Measurements from ENCODE around the gene KCTD10.

The KCTD10 gene

DNA sequence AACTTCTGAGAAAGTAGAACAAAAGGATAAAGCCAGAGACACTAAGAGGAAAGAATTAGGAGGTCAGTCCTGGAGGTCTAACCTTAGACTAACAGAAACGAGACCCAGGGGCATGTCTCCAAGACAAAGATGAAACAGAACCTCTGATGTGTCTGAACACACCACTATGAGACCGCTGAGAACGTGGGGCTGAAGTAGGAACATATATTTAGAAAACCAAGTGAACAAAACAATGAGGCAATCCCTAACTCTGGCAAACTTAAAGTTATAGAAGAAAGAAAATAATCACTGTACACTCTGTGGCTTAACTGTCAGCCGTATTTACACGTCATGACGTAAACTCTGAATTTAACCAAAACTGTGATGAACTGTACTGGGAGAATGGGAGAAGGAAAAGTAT is 17.9 kb downstream of the KCTD10 start:
- POLR2A ChIA-PET (ENCODE audit: low non-redundant PET), result no interaction called here
- TF ChIP-seq, protein P1, sequence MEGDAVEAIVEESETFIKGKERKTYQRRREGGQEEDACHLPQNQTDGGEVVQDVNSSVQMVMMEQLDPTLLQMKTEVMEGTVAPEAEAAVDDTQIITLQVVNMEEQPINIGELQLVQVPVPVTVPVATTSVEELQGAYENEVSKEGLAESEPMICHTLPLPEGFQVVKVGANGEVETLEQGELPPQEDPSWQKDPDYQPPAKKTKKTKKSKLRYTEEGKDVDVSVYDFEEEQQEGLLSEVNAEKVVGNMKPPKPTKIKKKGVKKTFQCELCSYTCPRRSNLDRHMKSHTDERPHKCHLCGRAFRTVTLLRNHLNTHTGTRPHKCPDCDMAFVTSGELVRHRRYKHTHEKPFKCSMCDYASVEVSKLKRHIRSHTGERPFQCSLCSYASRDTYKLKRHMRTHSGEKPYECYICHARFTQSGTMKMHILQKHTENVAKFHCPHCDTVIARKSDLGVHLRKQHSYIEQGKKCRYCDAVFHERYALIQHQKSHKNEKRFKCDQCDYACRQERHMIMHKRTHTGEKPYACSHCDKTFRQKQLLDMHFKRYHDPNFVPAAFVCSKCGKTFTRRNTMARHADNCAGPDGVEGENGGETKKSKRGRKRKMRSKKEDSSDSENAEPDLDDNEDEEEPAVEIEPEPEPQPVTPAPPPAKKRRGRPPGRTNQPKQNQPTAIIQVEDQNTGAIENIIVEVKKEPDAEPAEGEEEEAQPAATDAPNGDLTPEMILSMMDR (conservative IDR thresholded peaks at IDR 0.05; ENCODE audit: low read depth), result no peak
- CTCF ChIA-PET, result interaction anchor here (0.6 kb wide), 1 partner anchor 526 kb away, joined by 3 read pairs; no protein-coding TSS in a partner anchor
- no peak for DNase-seq (ENCODE audit: low spot score)
- H3K27ac ChIP-seq, result no peak overlapping the region

DNA sequence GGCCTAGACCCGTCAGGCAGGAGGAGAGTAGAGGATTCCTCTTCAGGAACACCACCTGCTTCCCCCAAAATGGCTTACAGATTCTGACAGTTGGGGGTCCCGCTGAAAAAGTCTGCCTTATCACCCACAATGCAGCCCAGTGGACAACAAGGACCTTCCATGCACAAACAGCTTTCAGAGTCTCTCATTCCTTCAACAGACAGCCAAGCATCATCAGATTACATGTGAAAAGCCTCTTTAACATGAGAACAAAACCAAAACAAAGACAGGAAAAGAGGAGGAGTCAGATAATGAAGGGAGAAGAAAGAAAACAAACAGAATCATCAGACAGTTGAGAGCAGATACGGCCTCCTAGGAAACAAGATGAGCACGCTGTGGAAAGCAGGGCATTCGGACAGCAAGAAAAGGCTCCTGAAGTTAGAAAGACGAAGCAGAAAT is 18.3 kb downstream of the KCTD10 start:
- CTCF ChIA-PET, result interaction anchor here (0.6 kb wide), 1 partner anchor 526 kb away, joined by 3 read pairs; no protein-coding TSS in a partner anchor
- no peak for DNase-seq (ENCODE audit: low spot score)
- H3K27ac ChIP-seq, result no peak overlapping the region
- TF ChIP-seq, protein P1 (conservative IDR thresholded peaks at IDR 0.05; ENCODE audit: low read depth), result no peak
- POLR2A ChIA-PET (ENCODE audit: low non-redundant PET), result no interaction called here

DNA sequence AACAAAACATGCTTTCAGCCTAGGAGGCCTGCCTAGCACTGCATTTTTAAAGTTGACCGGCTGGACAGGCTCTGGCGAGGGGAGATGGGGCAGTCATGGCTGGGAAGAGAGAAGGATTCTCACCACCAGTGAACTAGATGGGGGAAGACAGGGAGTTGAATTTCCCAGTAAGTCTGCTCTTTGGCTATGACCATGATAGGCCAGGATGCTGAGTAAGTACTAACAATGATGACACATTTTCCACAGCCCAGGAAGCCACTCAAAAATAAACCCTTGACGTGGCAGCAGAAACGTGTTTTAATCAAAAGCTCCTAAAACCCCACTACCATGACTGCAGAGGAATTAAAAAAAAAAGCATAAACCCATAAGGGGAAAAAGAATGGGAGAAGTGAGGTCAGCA is 19.0 kb downstream of the KCTD10 start:
- H3K27ac ChIP-seq, result no peak overlapping the region
- TF ChIP-seq, protein P1 (conservative IDR thresholded peaks at IDR 0.05; ENCODE audit: low read depth), result no peak
- ChIA-PET CTCF (no interaction called here), POLR2A (ENCODE audit: low non-redundant PET) (no interaction called here)
- DNase-seq (ENCODE audit: low spot score), result no peak

DNA sequence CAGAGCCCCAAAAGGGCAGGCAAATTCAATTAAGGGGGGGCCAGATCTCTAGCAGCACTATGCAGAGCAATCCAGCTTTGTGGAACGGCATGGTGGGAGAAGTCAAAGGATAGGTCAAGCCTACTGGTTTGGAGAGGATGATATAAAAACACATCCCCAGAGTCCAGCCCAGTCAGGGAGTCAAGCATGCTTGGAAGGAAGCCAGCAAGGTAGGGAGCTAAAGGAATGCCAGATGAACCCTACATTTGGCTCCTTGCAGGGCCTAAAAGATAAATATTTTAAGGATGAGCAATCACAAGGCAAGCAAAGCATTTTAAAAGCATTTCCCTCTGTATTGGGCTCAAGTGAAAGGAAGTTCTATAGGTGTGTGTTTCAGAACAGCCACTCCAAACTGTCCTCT is 21.4 kb downstream of the KCTD10 start:
- TF ChIP-seq, protein P1 (conservative IDR thresholded peaks at IDR 0.05; ENCODE audit: low read depth), result no peak
- CTCF ChIA-PET, result interaction anchor here (0.7 to 1.4 kb wide), 2 partner anchors 27 to 566 kb away, joined by 3 to 4 read pairs; no protein-coding TSS in a partner anchor
- POLR2A ChIA-PET (ENCODE audit: low non-redundant PET), result no interaction called here
- DNase-seq (ENCODE audit: low spot score), result no peak
- H3K27ac ChIP-seq, result no peak overlapping the region

DNA sequence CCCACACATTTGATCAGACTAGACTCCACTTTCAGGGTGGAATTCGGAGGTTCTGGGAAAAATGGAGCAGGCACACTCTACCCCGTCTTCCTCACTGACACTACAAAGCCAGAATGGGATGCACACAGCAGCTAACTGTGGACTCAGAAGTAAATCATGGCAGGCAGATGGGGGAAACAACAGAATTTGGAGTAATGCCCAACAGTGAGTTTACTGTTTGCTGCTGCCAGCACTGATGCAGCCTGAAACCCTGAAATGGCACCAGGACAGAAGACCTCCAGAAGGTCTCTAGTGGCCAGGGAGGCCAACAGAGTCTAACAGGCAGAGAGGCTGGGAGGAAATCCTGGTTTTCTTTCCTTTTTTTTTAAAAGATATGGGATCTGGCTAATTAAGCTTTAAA is 24.6 kb downstream of the KCTD10 start:
- DNase-seq (ENCODE audit: low spot score), result no peak
- no peak overlapping the region for H3K27ac ChIP-seq
- POLR2A ChIA-PET (ENCODE audit: low non-redundant PET), result interaction anchor here (0.6 kb wide), 1 partner anchor 25 kb away, joined by 4 read pairs; the partner anchor contains the start of genes KCTD10 and UBE3B
- CTCF ChIA-PET, result interaction anchor here (0.5 to 1.7 kb wide), 2 partner anchors 24 to 77 kb away, joined by 3 to 4 read pairs; no protein-coding TSS in a partner anchor
- TF ChIP-seq, protein P1 (conservative IDR thresholded peaks at IDR 0.05; ENCODE audit: low read depth), result no peak

DNA sequence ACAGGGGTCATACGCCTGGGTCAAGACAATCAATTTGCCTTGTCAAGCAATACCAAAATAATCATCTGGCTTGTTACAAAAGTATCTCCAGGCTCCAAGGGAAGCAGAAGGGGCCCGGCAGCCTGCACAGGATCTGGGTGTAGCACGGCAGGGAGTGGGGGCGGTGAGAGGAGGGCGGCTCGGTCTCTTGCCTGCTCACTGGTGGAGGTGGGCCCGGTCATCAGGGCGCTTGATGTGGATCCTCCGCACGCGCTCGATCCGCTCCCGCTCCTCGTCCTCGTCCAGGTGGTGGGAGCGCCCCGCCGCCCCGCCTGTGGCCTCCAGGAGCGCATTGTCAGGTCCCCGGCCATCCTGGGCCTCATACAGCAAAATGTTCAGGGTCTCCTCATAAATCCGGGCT is 25.7 kb downstream of the KCTD10 start:
- TF ChIP-seq, protein P1 (conservative IDR thresholded peaks at IDR 0.05; ENCODE audit: low read depth), result no peak
- DNase-seq (ENCODE audit: low spot score), result no peak
- CTCF ChIA-PET, result no interaction called here
- no peak overlapping the region for H3K27ac ChIP-seq
- POLR2A ChIA-PET (ENCODE audit: low non-redundant PET), result no interaction called here
